Colonic mucosa (tissue), 4 donors: ENCODE results near the gene PGPEP1. TPM values are rescaled to one million over a fixed set of nuclear protein-coding genes. Genes with fewer than 3 reads are reported as not detected.

Source experiments
- DNase-seq: peaks from one replicate; pipeline ENCODE4 v3.0.0-alpha.2; 2020
- H3K27ac ChIP-seq: fragments of 200-600 bp; one replicate; pipeline ENCODE4 v1.8.0; 2021
- H3K27me3 ChIP-seq: fragments of 200-600 bp; one replicate; pipeline ENCODE4 v1.8.0; 2021
- H3K36me3 ChIP-seq: fragments of 200-600 bp; one replicate; pipeline ENCODE4 v1.8.0; 2021
- H3K4me1 ChIP-seq: fragments of 200-600 bp; one replicate; pipeline ENCODE4 v1.8.0; 2021; ENCODE audit warnings: mild to moderate bottlenecking
- H3K4me3 ChIP-seq: fragments of 200-600 bp; one replicate; pipeline ENCODE4 v1.8.0; 2021
- H3K9ac ChIP-seq, 2 donors: one replicate each; pipeline ENCODE4 v1.7.0; 2013; ENCODE audit warnings: control low read depth in 2 of 2, low read depth in 2 of 2, low read length in 2 of 2
- H3K9me3 ChIP-seq: fragments of 200-600 bp; one replicate; pipeline ENCODE4 v1.8.0; 2021
- CTCF ChIP-seq: fragments of 200-600 bp; IDR thresholded peaks from one replicate; pipeline ENCODE4 v1.8.0; 2022; ENCODE audit warnings: antibody characterized with exemption, mild to moderate bottlenecking
- intact Hi-C: fragments of 100-400 bp; cut with DNase I; formaldehyde crosslinking; loops from one replicate; pipeline ENCODE4 v1.14.1; 2022
- total RNA-seq, 2 donors: library from RNA; stranded (reverse); fragmentation: NEBNext Ultra II Directional in 1 of 2; extraction: Animal tissue kit (Norgen Biotek cat#: 25700) in 1 of 2; gene quantifications; one replicate each; pipeline ENCODE4 v1.2.1, GENCODE V29; 2021
- donor health status: healthy.
- donor health status: DM: no; HTN: no; CAD: no.
- donor health status: DM: no; HTN: no; CAD: no.

The PGPEP1 gene
- total RNA-seq, 2 donors from 2014 or later = 62.6 to 99.0 TPM

GRCh38 chr19:18298601-18299000 lies 41.8 kb upstream of the PGPEP1 start:
- no peak for TF ChIP-seq CTCF
- Histone ChIP-seq H3K36me3 (no peaks in the 10 kb centered on the region), H3K27ac (no peak overlapping the region), H3K27me3 (no peaks in the 10 kb centered on the region), H3K4me1 (peaks cover 4% of the 10 kb centered on the region), H3K9ac (no peak overlapping the region), H3K9me3 (no peaks in the 10 kb centered on the region), H3K4me3 (no peak overlapping the region)
- no peak for DNase-seq
- intact Hi-C loops = no loop called here

GRCh38 chr19:18299654-18300053 lies 40.7 kb upstream of the PGPEP1 start:
- Histone ChIP-seq H3K4me3 (no peak overlapping the region), H3K9me3 (no peaks in the 10 kb centered on the region), H3K27me3 (no peaks in the 10 kb centered on the region), H3K36me3 (no peaks in the 10 kb centered on the region), H3K9ac (no peak overlapping the region), H3K4me1 (peaks cover 4% of the 10 kb centered on the region), H3K27ac (no peak overlapping the region)
- DNase-seq = no peak
- intact Hi-C loops = no loop called here
- no peak for TF ChIP-seq CTCF

GRCh38 chr19:18300930-18301717 lies 39.3 kb upstream of the PGPEP1 start:
- H3K4me1 ChIP-seq = peaks cover 4% of the 10 kb centered on the region
- DNase-seq = peak; percentile 71
- H3K27ac ChIP-seq = peak overlapping the region; percentile 37
- H3K27me3 ChIP-seq = no peaks in the 10 kb centered on the region
- TF ChIP-seq CTCF = no peak
- no peak overlapping the region for H3K4me3 ChIP-seq
- H3K9ac ChIP-seq = peak overlapping the region in 1 of 2 donors; percentile 43
- no peaks in the 10 kb centered on the region for H3K9me3 ChIP-seq
- no peaks in the 10 kb centered on the region for H3K36me3 ChIP-seq
- intact Hi-C loops = no loop called here

GRCh38 chr19:18301718-18302111 lies 38.7 kb upstream of the PGPEP1 start:
- intact Hi-C loops = no loop called here
- Histone ChIP-seq H3K9me3 (no peaks in the 10 kb centered on the region), H3K4me1 (peaks cover 4% of the 10 kb centered on the region), H3K27ac (peak overlapping the region; percentile 37), H3K9ac (no peak overlapping the region), H3K4me3 (no peak overlapping the region), H3K27me3 (no peaks in the 10 kb centered on the region), H3K36me3 (no peaks in the 10 kb centered on the region)
- no peak for TF ChIP-seq CTCF
- no peak for DNase-seq

GRCh38 chr19:18304208-18304457 lies 36.3 kb upstream of the PGPEP1 start:
- intact Hi-C loops = no loop called here
- H3K27me3 ChIP-seq = no peaks in the 10 kb centered on the region
- H3K36me3 ChIP-seq = no peaks in the 10 kb centered on the region
- peak overlapping the region; percentile 65 to 77 for H3K9ac ChIP-seq
- H3K27ac ChIP-seq = peak overlapping the region; percentile 97
- DNase-seq = no peak
- no peak for TF ChIP-seq CTCF
- H3K9me3 ChIP-seq = no peaks in the 10 kb centered on the region
- H3K4me1 ChIP-seq = peaks cover 4% of the 10 kb centered on the region
- peak overlapping the region; percentile 11 for H3K4me3 ChIP-seq
